Prostate gland (tissue), 2 donors: ENCODE data around the gene ZDHHC5.
A peak's percentile ranks its signal among the peaks of the same experiment; 100 is the strongest.

Experiments
- POLR2A ChIP-seq: fragments of 450-650 bp; IDR thresholded peaks from one replicate; pipeline ENCODE4 v1.6.1; 2016; ENCODE audit warnings: antibody characterized with exemption, mild to moderate bottlenecking
- POLR2AphosphoS5 ChIP-seq: sonication (generic); formaldehyde crosslinking; IDR thresholded peaks from one replicate; pipeline ENCODE4 v1.6.1; 2017; ENCODE audit warnings: antibody characterized with exemption
- TF ChIP-seq, protein P1 (sequence below), 4 experiments: fragments of 200-600 bp in 2 of 4; fragments of 450-650 bp in 2 of 4; sonication (generic) in 2 of 4; IDR thresholded peaks; 1 replicate in 3 of 4; 2 replicates in 1 of 4; pipeline ENCODE4 v1.5.1; 2016 to 2019; ENCODE audit warnings: antibody characterized with exemption in 4 of 4, mild to moderate bottlenecking in 2 of 4, moderate library complexity in 2 of 4

DNA sequence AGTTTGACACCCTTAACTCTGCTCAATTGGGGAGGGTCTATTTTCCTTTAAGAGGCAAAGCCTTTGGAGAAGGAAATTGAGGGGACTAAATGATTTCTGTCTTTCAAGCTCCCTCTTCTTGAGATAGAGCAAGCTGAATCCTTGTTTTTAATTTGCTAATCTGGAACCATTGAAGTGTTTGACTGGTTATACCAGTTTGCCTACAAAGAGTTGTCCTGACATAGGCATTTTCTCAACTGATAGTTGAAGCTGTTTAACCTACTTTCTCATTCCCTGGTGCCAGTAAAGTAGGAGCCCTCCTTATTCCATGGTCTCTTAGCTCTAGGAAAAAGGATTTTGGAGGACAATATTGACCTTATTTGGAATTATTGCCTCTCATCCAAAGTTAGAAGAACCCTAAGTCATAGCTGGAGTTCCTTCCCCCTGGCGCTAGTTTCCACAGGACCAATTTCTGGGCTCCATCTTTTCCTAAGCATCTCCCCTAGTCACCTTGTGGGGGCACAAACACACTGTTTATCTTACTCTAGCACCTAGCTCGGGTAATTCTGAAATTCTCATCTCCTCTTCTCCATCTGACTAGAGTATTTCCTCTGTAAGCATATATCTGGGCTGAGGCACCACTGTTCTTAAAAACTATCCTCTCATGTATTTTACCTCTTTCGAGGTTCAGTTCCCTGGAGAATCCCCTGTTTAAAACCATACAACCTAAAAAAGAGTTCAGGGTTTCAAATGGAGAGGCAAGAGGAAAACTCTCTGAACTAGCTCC is 7.4 kb downstream of the ZDHHC5 start:
- no peak for TF ChIP-seq POLR2A
- TF ChIP-seq, protein P1, sequence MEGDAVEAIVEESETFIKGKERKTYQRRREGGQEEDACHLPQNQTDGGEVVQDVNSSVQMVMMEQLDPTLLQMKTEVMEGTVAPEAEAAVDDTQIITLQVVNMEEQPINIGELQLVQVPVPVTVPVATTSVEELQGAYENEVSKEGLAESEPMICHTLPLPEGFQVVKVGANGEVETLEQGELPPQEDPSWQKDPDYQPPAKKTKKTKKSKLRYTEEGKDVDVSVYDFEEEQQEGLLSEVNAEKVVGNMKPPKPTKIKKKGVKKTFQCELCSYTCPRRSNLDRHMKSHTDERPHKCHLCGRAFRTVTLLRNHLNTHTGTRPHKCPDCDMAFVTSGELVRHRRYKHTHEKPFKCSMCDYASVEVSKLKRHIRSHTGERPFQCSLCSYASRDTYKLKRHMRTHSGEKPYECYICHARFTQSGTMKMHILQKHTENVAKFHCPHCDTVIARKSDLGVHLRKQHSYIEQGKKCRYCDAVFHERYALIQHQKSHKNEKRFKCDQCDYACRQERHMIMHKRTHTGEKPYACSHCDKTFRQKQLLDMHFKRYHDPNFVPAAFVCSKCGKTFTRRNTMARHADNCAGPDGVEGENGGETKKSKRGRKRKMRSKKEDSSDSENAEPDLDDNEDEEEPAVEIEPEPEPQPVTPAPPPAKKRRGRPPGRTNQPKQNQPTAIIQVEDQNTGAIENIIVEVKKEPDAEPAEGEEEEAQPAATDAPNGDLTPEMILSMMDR (IDR thresholded peaks at IDR 0.05) = no peak
- peak; percentile 75 for TF ChIP-seq POLR2AphosphoS5
